NCI-H1930 (cell line): ENCODE data around the gene BEST2.
A peak's percentile ranks its signal among the peaks of the same experiment; 100 is the strongest.
"Not testable (repeated sequence)": the region's sequence is repeated elsewhere in the genome, so short reads cannot be mapped to it uniquely, and the experiment has no call there.

Experiments
- DNase-seq, 2 experiments: peaks; one replicate each; lab custom pipeline; 2025; lab: John Stamatoyannopoulos, UW

BEST2 gene

DNA sequence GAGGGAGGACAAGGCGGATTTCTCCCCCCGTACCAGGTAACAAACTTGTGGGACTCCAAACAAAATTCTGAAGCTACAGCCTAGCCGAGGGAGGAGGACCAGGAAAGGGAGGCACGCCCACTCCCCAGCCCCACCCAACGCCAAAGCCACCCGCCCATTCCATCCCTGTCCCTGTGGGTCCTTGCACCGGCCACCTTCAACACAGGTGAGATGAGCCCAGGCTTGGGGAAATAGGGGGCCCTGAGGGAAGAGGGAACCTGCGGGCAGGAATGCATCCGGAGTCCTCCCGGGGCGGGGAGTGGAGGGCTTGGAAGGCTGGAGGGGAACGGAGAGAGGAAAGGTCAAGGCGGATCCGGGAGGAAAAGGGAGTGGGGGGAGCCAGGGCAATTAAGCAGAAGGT lies at the start of gene BEST2:
Gene BEST2 (plus strand): TSS at position 157 of the 400 bp plus-strand sequence. CDS start 802 bp downstream, outside the sequence.
- DNase-seq: no peak

DNA sequence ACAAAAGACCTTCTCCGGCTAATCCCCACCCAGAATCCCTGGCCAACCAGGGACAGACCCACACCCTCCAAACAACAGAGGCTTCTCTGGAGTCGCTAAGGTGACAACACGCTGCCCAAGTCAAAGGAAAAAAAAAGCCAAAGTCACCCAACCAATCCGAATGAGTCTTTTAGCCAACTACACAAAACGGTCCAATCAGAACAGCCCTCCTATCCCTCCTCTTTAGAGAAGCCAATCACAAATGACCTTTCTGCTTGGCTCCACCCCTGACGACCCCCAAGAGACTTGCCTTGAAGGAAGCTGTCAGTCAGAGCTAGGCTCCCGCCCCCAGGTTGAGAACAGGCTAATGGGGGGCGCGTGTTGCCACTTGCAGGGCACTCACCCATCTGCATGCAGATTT lies 48.5 kb upstream of the BEST2 start:
- peak in 1 of 2 experiments; percentile 52 for DNase-seq

DNA sequence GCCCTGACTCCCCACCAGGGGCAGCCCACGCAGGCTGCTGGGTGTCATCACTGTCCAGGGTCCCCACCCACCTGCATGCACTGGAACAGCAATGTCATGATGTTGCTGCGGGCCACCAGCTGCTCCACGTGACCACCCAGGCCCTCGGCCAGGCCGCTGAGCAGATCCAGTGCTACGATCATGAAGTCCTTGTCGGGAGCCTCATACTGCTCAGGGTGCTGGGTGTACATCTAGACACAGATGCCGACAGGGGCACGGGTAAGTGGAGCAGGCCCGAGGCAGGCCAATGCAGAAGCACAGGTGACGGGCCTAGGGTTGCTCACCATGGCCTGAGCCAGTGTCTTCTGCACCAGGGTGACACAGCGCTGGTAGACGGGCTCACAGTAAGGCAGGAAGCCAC lies 46.4 kb upstream of the BEST2 start:
- no peak for DNase-seq

DNA sequence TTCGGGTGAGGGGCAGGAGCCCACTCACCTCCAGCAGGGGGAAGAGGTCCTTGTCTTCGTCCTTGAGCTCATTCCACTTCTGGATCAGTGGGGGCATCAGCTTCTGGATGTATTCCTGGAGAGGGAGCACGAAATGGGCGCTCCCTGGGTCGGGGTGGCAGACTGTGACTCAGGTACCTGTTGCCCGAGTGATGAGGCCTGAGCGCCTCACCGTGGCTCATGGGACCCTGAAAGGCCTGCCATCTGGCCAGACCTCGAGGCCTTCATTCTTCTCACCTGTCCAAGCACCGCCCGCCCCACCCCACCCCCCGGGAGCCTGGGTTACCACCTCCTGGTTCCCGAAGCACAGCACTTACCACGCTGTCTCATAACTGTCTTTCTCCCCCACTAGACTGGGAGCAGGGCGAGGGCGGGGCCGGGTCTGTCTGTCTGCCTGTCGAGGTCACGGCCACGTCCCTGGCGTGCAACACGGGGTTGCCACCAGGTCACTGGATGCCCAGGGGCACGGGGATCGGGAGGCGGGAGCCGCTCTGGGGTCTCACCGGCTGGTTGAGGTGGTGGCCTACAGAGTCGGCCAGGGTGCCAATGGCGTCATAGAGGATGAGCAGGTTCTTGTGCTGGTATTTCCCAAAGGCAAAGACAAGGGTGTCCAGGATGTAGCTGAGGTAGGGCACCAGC lies 45.8 kb upstream of the BEST2 start:
- DNase-seq: no peak

DNA sequence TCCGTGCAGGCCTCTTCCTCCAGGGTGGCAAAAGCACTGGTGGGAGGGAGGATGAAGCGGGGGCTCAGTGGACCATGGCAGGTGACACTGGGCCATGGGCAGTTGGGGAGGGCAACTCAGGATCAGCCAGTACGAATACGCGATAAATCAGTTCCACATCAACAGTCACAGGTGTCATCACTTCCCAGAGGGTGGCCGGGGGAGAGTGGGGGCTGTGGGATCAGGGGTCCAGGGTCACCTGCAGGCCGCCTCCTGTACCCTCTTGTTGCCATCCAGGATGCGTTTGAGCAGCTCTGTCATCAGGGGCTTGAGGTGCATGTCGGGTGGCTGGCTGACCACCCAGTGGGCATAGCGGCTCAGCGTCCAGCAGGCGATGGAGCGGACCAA lies 45.3 kb upstream of the BEST2 start:
- no peak for DNase-seq

DNA sequence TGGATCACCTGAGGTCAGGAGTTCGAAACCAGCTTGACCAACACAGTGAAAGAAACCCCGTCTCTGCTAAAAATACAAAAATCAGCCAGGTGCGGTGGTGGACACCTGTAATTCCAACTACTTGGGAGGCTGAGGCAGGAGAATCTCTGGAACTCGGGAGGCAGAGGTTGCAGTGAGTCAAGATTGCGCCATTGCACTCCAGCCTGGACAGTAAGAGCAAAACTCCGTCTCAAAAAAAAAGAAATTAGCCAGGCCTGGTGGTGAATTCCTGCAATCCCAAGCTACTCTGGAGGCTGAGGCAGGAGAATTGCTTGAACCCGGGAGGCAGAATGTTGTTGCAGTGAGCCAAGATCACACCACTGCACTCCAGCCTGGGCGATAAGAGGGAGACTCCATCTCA lies 43.0 kb upstream of the BEST2 start:
- DNase-seq: no peak

DNA sequence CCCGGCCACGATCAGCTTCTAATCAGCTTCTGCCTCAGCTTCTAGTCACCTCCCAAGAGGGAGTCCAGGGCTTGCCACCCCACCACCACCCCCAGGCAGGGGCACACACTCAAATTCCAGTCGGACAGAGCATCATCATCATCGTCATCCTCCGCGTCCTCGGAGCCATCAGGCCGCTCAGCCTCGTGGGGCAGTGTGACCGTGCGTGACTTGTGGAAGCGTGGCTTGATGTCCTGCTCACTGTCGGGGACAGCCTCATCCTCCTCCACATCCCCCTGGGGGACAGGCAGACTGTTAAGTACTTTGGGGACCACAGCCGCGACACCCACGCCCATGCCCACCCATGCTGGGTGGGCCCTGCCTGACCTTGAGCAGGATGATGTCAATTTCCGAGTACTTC lies 40.4 kb upstream of the BEST2 start:
- DNase-seq: no peak

DNA sequence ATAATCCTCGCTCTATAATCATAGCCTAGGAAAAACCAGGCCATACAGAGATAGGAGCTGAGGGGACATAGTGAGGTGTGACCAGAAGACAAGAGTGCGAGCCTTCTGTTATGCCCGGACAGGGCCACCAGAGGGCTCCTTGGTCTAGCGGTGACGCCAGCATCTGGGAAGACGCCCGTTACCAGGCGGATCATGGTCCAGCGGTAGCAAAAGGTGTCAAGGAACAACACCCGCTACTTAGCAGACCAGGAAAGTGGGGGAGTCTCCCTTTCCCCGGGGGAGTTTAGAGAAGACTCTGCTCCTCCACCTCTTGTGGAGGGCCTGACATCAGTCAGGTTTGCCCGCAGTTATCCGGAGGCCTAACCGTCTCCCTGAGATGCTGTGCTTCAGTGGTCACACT lies 39.5 kb upstream of the BEST2 start:
- DNase-seq: not testable (repeated sequence)

DNA sequence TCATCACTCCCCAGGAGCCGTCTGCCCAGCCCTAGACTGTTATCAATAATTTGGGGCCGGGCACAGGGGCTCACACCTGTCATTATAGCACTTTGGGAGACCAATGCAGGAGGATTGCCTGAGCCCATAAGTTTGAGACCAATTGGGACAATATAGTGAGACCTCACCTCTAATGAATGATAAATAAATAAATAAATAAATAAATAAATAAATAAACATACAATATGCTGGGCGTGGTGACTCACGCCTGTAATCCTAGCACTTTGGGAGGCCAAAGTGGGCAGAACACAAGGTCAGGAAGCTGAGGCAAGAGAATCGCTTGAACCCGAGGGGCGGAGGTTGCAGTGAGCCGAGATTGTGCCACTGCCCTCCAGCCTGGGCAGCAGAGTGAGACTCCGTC lies 38.3 kb upstream of the BEST2 start:
- not testable (repeated sequence) for DNase-seq

DNA sequence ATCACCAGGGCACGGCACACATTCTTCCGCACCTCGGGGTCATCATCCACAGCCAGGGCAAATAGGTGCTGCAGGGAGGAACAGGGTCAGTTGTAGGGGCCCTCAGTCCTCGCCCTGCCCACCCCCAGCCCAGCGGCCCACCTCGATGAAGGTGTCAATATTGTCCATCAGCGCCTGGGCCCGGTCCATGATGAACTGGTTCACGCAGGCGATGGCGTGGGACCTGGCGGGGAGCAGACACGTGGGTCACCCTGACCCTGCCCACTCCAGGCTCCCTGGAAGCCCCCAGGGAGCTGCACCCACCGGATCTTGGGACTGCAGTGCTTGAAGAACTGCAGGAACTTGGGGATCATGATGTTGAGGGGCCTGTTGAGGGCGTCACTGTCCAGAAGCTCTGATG lies 36.5 kb upstream of the BEST2 start:
- no peak for DNase-seq

DNA sequence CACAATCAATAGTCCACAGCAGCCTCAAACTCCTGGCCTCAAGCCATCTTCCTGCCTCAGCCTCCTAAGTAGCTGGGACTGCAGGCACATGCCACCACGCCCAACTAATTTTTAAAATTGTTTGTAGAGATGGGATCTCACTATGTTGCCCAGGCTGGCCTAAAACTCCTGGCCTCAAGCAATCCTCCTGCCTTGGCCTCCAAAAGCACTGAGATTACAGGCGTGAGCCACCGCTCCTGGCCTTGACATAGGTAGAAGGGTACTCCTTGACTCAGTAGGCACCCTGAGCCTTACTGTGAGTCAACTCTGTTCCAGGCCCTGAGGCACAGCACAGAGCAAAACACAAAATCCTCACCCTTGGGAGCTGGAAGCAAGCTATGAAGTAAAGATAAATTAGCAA lies 35.7 kb upstream of the BEST2 start:
- no peak for DNase-seq

DNA sequence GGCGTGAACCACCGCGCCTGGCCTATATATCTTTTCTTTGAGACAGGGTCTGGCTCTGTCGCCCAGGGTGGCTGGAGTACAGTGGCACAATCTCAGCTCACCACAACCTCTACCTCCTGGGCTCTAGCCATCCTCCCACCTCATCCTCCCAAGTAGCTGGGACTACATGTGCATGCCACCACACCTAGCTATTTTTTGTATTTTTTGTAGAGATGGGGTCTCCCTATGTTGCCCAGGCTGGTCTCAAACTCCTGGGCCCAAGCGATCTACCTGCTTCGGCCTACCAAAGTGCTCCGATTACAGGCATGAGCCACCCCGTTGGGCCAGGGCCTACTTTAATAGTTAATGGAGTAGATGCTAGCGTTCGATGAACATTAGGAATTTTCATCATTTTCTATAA lies 31.3 kb upstream of the BEST2 start:
- no peak for DNase-seq

DNA sequence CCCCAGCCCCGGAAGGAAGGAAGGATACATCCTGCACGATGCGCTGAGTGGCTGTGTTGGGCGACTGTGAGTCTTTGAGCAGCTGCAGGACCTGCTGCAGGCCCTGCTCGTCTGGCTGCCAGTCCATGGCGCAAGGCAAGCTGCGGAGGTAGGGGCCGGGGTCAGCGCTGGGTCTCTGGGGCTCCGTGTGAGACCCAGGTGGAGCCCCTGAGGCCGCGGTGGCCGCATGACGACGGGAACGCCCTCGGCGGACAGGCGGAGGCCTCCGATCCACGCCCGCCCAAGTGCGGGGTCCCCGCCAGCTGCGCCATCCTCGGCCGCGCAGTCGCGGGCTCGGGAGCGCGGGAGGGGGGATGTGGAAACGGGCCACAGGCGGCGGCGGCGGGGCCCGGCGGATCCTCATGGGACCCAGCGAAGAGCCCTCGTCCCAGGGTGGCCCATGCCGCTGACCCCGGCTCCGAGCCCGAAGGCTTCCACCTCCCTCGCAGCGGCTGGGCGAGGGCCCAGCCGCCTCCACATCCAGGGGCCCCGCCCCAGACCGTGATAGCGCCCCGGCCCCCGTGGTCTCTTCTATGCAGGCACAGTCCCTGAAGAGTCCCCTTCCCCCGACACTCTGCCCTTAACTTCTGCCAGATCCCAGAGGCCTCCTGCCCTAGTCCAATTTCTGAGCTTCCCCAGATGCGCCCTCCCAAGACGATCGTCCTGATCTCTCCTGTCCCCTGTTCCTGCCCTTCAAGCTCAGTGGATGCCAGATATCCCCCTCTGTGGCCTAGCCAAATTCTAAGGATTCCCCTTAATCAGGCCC lies 30.5 kb upstream of the BEST2 start:
- DNase-seq: no peak

DNA sequence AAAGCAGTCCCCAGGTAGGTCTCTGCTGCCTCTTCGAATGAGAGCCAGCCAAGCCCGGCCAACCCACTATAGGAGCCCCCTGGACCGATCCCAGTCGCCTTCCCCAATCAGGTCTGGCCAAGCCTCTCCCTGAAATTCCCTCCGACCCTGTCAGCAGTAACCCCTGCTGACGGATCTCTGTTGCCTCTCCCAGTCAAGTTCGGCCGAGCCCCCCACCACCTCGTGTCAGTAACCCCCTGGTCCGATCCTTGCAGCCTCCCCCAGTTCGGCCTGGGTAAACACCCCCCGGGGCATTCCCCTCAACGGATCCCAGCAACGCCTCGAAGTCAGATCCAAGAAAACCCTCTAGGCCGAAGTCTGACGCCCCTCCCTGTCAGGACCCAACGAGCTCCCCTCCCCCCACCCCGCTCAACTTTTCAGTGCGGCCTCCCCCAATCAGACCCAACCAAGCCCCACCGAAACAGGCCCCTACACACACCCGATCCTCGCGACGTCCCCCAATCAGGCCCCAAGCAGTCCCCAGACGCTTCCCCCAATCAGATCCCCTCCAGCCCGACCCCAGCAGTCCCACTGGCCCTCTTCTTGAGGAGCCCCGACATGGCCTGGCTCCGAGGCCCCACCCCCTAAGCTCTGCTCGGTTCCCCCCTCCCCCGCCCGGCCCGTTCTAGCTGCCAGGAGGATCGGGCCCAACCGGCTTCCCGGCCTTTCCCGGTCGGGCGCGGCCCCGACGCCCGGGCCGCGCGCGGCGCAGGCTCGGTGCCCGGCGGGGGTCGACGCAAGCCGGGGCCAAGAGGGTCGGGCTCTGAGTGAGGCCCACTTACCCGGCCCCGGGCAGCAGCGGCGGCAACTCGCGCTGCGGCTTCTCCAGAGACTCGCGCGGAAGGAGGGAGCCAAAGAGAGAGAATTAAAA lies 29.7 kb upstream of the BEST2 start:
- no peak for DNase-seq

DNA sequence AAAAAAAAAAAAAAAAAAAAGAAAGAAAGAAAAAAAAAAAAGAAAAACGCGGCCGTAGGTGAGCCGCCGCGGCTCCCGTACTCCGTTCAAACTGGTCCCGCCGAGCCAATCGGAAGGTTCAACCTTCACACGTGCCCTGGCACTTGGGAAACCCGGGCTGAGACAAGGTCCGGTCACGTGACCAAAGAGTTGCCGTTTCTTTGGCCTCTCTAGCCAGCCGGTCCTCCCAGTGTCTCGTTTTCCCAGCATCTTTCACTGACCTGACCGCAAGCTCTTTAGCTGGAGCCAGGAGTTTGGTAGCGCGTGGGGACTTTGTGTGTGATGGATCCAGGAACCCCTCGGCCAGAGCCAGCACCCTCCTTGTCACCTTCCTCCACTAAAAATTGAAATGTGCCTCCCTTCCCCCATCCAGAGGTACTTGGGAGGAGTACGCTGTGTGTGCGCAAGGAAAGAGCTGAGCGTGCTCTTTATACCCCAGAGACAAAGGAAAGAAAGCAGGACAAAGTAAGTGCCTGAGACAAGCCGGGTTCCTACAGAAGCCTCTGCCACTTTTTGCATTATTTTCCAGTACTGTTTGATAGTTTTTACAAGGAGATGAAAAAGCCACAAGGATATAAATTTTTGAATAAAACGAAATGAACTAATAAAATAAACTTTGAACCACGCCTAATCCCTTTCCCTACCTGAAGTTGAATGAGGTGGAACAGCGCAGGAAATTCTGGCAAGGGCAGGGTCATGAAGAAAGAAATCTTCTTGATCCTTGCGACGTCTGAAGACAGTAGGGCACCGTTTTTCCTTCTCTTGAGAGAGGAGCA lies 28.8 kb upstream of the BEST2 start:
- DNase-seq: peak; percentile 95

DNA sequence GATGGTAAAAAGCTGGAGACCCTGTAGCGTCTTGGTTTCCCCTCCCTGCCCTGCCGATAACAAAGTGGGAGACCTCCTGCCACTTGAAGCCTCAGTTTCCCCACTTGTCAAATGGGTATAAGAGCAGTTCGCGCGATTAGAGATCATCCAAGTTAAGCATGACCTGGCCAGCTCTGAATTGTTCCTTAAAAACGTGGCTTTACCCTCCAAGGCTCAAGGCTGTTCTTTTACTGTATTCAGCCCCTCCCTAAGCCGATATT lies 28.3 kb upstream of the BEST2 start:
- no peak for DNase-seq

DNA sequence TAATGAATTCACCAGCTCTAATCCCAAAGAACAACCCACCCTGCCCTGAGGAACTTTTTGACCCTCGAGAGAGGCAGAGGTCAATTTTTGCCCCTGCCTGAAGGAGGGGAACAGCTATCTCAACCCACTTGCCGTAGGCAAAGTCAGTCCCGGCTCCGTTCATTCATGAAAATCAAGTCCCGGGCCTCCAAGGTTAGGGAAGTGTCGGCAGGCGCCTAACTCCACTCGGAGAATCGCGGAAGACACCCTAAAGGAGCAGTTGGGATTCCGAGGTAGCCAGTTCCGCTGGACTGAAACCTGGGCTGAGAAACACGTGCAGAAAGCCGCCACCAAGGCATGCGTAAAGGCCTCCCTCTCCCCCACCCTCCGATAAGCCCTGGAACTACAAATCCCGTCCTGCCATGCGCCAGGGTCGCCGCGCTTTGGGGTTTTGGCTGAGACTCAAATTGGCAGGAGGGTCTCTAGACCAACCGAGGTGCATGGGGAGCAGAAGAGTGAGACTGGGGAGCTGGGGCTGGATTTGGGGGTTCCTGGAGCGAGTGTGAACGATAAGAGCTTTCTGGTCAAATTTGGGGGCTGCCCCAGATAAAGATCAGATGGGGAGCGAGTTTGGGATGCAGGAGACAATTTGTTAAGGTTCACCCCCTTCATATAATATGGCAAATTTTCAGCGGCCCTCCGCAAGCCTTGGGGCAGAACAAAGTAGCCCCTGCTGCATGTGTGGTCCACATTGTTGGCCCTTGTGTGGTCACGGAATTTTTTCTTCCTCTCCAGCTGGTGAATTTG lies 27.8 kb upstream of the BEST2 start, which contains the start of gene TNPO2:
Gene TNPO2 (minus strand): TSS at position 292 of the 786 bp plus-strand sequence. CDS start 2,955 bp downstream, outside the sequence.
- peak; percentile 43 to 57 for DNase-seq

DNA sequence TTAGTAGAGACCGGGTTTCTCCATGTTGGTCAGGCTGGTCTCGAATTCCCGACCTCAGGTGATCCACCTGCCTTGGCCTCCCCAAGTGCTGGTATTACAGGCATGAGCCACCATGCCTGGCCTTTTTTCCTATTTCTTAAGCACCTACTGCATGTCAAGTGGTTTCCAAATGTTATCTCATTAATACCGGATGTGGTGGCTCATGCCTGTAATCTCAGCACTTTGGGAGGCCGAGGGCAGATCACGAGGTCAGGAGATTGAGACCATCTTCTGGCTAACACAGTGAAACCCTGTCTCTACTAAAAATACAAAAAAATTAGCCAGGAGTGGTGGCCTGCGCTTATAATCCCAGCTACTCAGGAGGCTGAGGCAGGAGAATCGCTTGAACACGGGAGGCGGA lies 26.0 kb upstream of the BEST2 start:
- DNase-seq: not testable (repeated sequence)

DNA sequence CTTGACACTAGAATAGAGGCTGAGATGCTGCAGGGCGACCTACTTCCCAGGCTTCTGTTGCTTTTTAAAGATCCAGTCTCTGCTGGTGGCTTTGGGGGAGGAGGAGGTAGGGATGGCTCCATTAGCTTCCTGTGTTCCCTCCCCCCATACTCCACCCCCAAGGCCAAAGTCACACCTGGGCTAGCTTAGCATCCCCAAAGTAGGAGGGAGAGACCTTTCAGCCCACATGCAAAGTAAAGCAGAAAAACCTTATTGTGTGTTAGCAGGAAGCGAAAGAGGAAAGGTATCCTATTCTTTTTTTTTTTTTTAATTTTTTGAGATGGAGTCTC lies 24.6 kb upstream of the BEST2 start:
- no peak for DNase-seq

DNA sequence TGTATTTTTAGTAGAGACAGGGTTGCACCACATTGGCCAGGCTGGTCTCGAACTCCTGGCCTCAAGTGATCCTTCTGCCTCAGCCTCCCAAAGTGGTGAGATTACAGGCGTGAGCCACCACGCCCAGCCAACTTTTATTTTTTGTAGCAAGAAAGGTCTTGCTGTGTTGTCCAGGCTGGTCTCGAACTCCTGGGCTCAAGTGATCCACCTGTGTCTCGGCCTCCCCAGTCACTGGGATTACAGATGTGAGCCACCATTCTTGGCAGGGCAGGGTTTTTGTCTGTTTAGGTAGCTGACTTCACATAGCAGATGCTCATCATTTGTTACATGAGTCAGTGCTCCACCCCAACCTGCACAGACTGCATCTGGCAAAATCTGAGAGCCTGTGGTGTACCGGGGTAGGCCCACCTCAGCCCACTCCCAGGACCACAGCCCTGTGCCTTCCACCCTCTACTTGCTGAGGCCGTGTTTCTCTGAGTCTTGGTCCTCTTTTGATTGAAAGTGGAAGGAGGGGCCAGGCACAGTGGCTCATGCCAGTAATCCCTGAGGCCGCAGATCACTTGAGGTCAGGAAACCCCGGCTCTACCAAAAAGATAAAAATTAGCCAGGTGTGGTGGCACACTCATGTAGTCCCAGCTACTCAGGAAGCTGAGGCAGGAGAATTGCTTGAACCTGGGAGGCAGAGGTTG lies 23.7 kb upstream of the BEST2 start:
- no peak for DNase-seq

DNA sequence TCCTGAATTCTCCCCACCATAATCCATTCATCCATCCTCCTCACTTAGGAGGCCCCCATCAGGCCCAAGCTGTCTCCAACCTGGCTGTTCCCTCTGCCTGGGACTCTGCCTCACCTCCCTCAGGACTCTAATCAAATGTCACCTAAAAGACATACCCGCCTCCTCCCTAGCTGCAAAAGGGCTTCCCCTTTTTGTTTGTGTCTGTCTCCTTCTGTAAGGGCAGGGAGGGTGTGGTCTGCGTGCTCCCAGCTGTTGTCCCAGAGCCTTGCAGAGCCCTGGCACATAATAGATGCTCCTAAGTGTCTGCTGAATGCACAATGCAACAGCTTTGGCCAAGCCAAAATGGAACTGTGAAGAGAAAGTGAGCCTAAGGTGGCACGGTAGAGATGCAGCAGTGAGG lies 21.5 kb upstream of the BEST2 start:
- no peak for DNase-seq
